ENCODE data around the gene PTPN4. TPM values are rescaled to one million over a fixed set of nuclear protein-coding genes. Genes with fewer than 3 reads are reported as not detected.

Gene PTPN4
- total RNA-seq = 10 to 100 TPM; 32.9 to 34.7 TPM

DNA sequence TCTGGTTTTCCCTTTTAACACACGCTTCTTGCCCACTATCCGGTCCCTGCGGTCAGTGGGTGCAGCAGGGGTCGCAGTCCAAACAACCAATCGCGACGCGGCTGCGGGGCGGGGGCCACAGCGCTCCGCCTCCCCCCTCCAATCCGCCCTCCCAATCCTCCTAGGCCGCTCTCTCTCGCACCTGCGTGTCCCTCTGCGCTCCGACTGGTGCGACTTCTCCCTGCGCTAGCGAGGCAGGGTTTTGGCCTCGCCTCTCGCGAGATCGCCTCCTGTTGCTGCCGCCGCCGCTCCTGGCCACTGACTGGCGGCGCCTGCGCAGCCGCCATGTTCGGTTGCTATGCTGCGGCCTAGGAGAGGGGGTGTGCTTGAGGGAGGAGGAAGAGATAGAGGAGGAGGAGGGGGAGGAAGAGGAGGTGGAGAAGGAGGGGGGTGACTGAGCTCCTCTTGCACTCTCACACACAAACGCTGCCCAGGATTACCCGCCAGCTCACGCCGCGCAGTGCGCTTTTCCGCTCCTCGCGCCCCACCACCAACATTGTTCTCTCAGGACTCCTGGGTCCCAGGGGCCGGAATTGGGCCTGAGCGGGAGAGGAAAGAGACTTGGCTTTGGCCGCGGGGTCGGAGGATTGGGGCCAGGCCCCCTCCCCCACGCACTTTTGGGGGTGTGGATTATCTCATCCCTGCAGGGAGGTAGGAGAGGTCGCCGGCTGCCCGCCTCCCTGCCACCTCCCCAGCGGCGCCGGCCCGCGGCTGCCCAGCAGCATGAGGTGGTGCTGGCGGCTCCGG lies at the start of gene PTPN4:
Gene PTPN4, plus strand, starts transcription at position 472 of the 786 bp plus-strand sequence. CDS start 49,932 bp downstream, outside the sequence.
- peak; percentile 98 for DNase-seq
- Mint-ChIP-seq H3K4me1 (peaks cover 42% of the 10 kb centered on the region), H3K27me3 (no peaks in the 10 kb centered on the region)

GRCh38 chr2:119710281-119710680 lies 49.4 kb upstream of the PTPN4 start:
- DNase-seq = no peak
- H3K4me1 Mint-ChIP-seq = no peaks in the 10 kb centered on the region
- no peak overlapping the region for H3K4me3 Mint-ChIP-seq
- H3K27me3 Mint-ChIP-seq = no peaks in the 10 kb centered on the region
- no peak overlapping the region for H3K27ac Mint-ChIP-seq
- H3K9me3 Mint-ChIP-seq = no peaks in the 10 kb centered on the region
- no peaks in the 10 kb centered on the region for H3K36me3 Mint-ChIP-seq

More for the DNA sequence above, at the start of gene PTPN4:
- H3K4me3 Mint-ChIP-seq = peak within 1 kb of the TSS; percentile 90
- H3K27ac Mint-ChIP-seq = peak within 1 kb of the TSS; percentile 94
- H3K36me3 Mint-ChIP-seq = peaks cover under 1% of the 10 kb centered on the region
- H3K9me3 Mint-ChIP-seq = no peaks in the 10 kb centered on the region

- Mint-ChIP-seq H3K36me3 (no peaks in the 10 kb centered on the region), H3K27me3 (no peaks in the 10 kb centered on the region), H3K27ac (no peak overlapping the region), H3K4me1 (no peaks in the 10 kb centered on the region), H3K4me3 (no peak overlapping the region), H3K9me3 (no peaks in the 10 kb centered on the region)
- DNase-seq = no peak
Measured at GRCh38 chr2:119711352-119711751, 48.4 kb upstream of the PTPN4 start.

GRCh38 chr2:119712571-119712970 lies 47.2 kb upstream of the PTPN4 start:
- no peaks in the 10 kb centered on the region for H3K9me3 Mint-ChIP-seq
- no peak overlapping the region for H3K27ac Mint-ChIP-seq
- no peak overlapping the region for H3K4me3 Mint-ChIP-seq
- no peaks in the 10 kb centered on the region for H3K4me1 Mint-ChIP-seq
- H3K36me3 Mint-ChIP-seq = no peaks in the 10 kb centered on the region
- no peak for DNase-seq
- H3K27me3 Mint-ChIP-seq = no peaks in the 10 kb centered on the region

DNA sequence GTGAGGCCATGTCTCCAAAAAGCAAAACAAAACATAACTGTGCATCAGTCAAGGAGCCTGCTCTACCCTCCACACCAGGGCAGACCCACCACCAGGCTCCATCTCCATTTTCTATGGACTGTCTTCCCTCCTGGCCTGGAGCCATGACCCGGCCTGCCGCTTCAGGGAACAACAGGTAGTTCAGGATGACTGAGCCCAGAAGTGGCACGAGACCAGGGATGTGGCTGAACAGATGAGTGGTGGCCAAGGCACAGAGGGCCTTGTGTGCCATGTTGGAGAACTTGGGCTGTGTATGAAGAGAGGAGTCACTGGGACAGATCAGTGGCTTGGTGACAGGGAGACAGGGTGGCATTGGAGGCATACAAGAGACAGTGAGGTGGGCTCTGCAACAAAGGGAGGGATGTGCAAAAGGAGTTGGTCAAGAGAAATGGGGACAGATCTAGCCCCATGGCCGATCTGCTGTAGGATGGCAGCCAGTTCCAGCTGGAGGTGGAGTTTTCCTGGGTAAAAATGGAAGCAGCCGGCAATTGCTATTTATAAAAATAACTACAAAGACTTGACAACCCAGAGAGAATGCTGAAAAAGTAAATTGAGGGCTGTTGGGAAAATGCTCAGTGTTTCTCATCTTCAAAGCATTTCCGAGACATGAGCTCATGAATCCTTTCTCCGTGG lies 45.8 kb upstream of the PTPN4 start:
- H3K27ac Mint-ChIP-seq = no peak overlapping the region

DNA sequence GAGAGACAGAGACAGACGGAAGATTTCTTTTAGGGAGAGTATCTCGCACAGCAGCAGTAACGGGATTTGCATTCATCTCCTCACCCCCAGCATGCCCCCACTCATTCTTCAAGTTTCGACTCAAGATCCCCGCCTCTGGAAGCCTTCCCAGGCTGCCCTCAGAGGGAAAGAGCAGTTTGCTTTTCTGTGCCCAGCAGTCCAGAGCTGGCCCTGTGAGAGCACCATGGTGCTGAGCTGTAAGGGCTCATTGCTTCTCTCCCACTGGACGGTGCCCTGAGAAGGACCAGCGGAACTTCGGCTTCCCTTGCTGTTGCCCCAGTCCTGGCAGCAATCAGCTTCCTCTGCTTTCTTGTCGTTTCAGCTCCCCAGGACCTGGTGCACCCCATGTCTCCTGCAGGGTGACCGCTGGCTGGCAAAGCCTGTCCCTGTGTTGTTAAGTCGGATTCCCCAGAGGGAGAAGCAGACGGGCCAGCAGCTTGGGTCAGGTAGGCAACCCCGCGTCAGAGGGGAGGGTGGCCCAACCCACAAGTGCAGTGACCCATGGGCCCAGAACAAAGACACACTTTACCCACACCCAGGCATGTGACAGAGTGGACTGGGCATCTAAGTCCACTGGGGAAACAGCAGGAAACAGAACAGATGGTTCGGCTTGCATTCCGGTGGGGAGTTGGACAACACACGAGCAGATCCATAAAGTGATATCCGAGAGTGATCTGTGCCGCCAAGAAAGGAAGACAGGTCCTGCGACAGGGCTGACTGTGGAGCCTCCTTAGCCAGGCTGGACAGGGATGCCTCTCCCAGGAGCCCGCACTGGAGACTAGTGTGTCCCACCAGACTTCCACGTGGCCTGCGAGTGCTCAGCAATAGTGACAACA lies 44.1 kb upstream of the PTPN4 start:
- Mint-ChIP-seq H3K9me3 (no peaks in the 10 kb centered on the region), H3K27ac (no peak overlapping the region), H3K4me3 (no peak overlapping the region), H3K36me3 (no peaks in the 10 kb centered on the region), H3K4me1 (peaks cover 4% of the 10 kb centered on the region), H3K27me3 (no peaks in the 10 kb centered on the region)
- DNase-seq = no peak

More for the DNA sequence above, 45.8 kb upstream of the PTPN4 start:
- Mint-ChIP-seq H3K9me3 (no peaks in the 10 kb centered on the region), H3K36me3 (no peaks in the 10 kb centered on the region), H3K27me3 (no peaks in the 10 kb centered on the region), H3K4me1 (peaks cover 2% of the 10 kb centered on the region), H3K4me3 (no peak overlapping the region)
- DNase-seq = no peak

DNA sequence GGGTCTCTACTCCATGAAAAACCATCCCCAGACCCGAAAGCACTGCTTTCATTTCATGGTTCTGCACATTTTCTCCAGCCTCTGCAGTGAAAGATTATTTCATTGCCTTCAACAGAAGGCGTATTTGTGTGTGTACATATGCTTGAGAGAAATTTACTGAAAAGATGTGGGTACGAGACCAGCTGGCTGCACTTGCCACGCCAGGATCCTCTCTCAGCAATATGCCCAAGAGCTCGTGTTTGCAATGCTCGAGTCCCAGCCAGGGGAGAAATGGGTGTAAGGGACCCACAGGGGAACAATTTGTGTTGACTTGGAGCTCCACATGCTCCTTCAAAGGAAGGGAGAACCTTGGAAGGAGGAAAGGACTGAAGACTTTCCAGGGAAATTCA lies 43.4 kb upstream of the PTPN4 start:
- H3K36me3 Mint-ChIP-seq = no peaks in the 10 kb centered on the region
- no peaks in the 10 kb centered on the region for H3K9me3 Mint-ChIP-seq
- DNase-seq = no peak
- no peaks in the 10 kb centered on the region for H3K27me3 Mint-ChIP-seq
- no peak overlapping the region for H3K27ac Mint-ChIP-seq
- peaks cover 4% of the 10 kb centered on the region for H3K4me1 Mint-ChIP-seq
- no peak overlapping the region for H3K4me3 Mint-ChIP-seq

DNA sequence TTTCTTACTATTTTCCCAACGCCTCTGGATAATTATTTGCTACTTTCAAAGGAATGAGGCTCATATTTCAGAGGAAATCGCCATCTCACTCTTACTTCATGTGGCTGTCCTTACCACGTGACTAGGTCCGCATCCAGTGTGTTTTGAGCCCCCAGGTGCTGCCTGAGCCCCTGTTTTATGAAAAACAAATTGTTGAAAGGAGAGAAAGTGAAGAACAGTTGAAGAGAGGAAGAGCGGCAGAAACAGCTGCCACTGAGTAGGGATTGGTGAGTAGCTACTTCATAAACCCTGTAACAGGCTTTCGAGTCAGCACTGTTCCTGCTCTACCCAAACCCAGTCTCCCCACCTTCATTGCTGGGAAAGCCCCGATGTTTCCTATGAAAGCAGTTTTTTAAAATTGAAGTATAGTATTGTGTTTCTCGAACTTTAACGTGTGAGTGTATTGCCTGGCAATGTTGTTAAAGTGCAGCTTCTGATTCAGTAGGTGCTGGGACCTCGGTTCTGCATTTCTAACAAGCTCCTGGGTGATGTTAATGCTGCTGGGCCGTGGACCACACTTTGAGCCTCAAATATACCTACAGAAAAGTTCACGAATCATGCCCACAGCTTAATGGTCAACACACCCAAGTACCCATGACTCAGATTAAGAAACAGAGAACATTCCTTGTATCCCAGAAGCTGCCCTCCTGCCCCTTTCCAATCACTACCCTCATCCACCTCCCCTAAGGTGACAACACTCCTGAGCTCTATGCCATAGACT lies 41.0 kb upstream of the PTPN4 start:
- no peak overlapping the region for H3K27ac Mint-ChIP-seq
- H3K4me1 Mint-ChIP-seq = peaks cover 7% of the 10 kb centered on the region
- no peak for DNase-seq
- H3K4me3 Mint-ChIP-seq = no peak overlapping the region
- no peaks in the 10 kb centered on the region for H3K9me3 Mint-ChIP-seq
- H3K36me3 Mint-ChIP-seq = no peaks in the 10 kb centered on the region
- H3K27me3 Mint-ChIP-seq = no peaks in the 10 kb centered on the region

- Mint-ChIP-seq H3K4me3 (no peak overlapping the region), H3K27me3 (no peaks in the 10 kb centered on the region), H3K36me3 (no peaks in the 10 kb centered on the region), H3K4me1 (peaks cover 11% of the 10 kb centered on the region), H3K9me3 (no peaks in the 10 kb centered on the region), H3K27ac (no peak overlapping the region)
- DNase-seq = no peak
Measured at GRCh38 chr2:119719261-119719627, 40.5 kb upstream of the PTPN4 start.

DNA sequence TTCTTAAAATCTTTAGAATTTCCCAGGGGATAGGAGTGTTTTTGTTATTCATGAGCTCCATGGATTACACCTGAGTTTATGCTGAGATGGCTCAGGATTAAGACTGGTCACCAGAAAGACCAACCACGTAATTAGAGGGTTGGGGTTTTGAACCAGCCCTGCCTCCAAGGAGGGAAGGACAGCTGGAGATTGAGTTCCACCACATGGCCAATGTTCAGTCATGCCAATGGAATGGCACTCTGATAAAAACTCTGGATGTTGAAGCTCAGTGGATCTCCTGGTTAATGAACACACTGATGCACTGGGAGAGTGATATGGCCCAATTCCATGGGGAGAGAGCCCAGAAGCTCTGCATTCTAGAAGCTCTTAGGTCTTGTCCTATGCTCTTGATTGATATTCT lies 38.7 kb upstream of the PTPN4 start:
- H3K27me3 Mint-ChIP-seq = no peaks in the 10 kb centered on the region
- H3K27ac Mint-ChIP-seq = no peak overlapping the region
- H3K4me3 Mint-ChIP-seq = no peak overlapping the region
- peaks cover 11% of the 10 kb centered on the region for H3K4me1 Mint-ChIP-seq
- no peaks in the 10 kb centered on the region for H3K36me3 Mint-ChIP-seq
- H3K9me3 Mint-ChIP-seq = no peaks in the 10 kb centered on the region
- no peak for DNase-seq

- Mint-ChIP-seq H3K4me3 (no peak overlapping the region), H3K9me3 (no peaks in the 10 kb centered on the region), H3K4me1 (peaks cover 11% of the 10 kb centered on the region), H3K27ac (no peak overlapping the region), H3K36me3 (no peaks in the 10 kb centered on the region), H3K27me3 (no peaks in the 10 kb centered on the region)
- no peak for DNase-seq
Measured at GRCh38 chr2:119721462-119721861, 38.3 kb upstream of the PTPN4 start.

DNA sequence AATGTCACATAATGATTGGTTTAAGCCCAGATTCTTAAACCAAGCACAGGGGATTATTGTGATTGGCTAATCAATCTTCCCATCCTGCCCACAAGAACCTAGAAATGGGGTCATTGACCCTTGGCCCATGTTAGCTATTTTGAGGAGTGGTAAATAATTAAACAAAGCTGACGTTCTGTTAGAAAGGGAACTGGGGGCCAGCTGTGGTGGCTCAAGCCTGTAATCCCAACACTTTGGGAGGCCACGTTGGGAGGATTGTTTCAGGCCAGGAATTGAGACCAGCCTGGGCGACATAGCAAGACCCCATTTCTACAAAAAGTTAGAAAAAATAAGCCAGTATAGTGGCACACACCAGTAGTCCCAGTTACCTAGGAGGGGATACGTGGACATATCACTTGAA lies 37.8 kb upstream of the PTPN4 start:
- no peak for DNase-seq
- H3K27me3 Mint-ChIP-seq = no peaks in the 10 kb centered on the region
- H3K36me3 Mint-ChIP-seq = no peaks in the 10 kb centered on the region
- no peaks in the 10 kb centered on the region for H3K9me3 Mint-ChIP-seq
- peaks cover 11% of the 10 kb centered on the region for H3K4me1 Mint-ChIP-seq
- H3K4me3 Mint-ChIP-seq = no peak overlapping the region
- no peak overlapping the region for H3K27ac Mint-ChIP-seq

DNA sequence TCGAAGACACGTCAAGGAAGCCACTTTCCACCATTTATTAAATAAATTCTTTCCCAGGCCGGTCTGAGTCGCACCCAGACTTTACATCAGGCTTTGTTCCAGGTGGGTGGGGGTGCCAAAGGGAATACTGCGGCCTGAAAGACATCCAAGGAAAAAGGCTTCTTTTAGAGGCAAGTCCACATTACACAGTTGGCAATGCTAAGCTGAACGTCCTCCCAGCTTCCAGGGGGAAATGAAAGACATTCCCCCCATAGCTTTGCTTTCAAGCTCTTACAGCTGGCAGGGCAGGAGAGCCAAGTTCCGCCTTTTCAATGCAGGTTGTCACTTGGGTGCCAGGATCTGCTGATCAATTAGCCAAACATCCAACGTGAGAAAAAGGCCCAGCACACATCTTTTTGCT lies 36.5 kb upstream of the PTPN4 start:
- no peaks in the 10 kb centered on the region for H3K9me3 Mint-ChIP-seq
- no peaks in the 10 kb centered on the region for H3K27me3 Mint-ChIP-seq
- H3K27ac Mint-ChIP-seq = no peak overlapping the region
- no peak for DNase-seq
- peaks cover 11% of the 10 kb centered on the region for H3K4me1 Mint-ChIP-seq
- H3K4me3 Mint-ChIP-seq = no peak overlapping the region
- no peaks in the 10 kb centered on the region for H3K36me3 Mint-ChIP-seq

GRCh38 chr2:119723784-119724467 lies 35.8 kb upstream of the PTPN4 start:
- Mint-ChIP-seq H3K27me3 (no peaks in the 10 kb centered on the region), H3K9me3 (no peaks in the 10 kb centered on the region), H3K36me3 (no peaks in the 10 kb centered on the region), H3K4me1 (peaks cover 9% of the 10 kb centered on the region), H3K27ac (no peak overlapping the region), H3K4me3 (no peak overlapping the region)
- no peak for DNase-seq
